Stimulated activated CD8-positive, alpha-beta memory T cell treated with anti-CD3 and anti-CD28 coated beads, Interleukin-12 subunit alpha, Interleukin-12 subunit beta, amount 100 ng/mL, for 4 hours (primary cell): Measurements from ENCODE around the gene UBE2B.
"Not testable (repeated sequence)": the region's sequence is repeated elsewhere in the genome, so short reads cannot be mapped to it uniquely, and the experiment has no call there.

Experiments
- DNase-seq: peaks from one replicate; pipeline ENCODE4 v3.0.0-alpha.2; 2020; ENCODE audit warnings: low read depth

Gene UBE2B

GRCh38 chr5:134398609-134399155 lies 27.3 kb downstream of the UBE2B start:
- DNase-seq = no peak

- DNase-seq = no peak
Measured at GRCh38 chr5:134403951-134404350, 32.6 kb downstream of the UBE2B start.

GRCh38 chr5:134406390-134406789 lies 35.0 kb downstream of the UBE2B start:
- no peak for DNase-seq

- no peak for DNase-seq
Measured at GRCh38 chr5:134409321-134409720, 38.0 kb downstream of the UBE2B start.

- no peak for DNase-seq
Measured at GRCh38 chr5:134410822-134411221, 39.5 kb downstream of the UBE2B start.

GRCh38 chr5:134411228-134411545 lies 39.8 kb downstream of the UBE2B start:
- DNase-seq = no peak

- DNase-seq = peak; percentile 83
Measured at GRCh38 chr5:134411546-134412266, 40.3 kb downstream of the UBE2B start, which contains the start of gene CDKN2AIPNL. CDKN2AIPNL (minus strand) TSS chr5:134411881; CDS start chr5:134411854, 27 bp downstream.

GRCh38 chr5:134413046-134413445 lies 41.7 kb downstream of the UBE2B start:
- no peak for DNase-seq

- no peak for DNase-seq
Measured at GRCh38 chr5:134417707-134418106, 46.3 kb downstream of the UBE2B start.

GRCh38 chr5:134418958-134419357 lies 47.6 kb downstream of the UBE2B start:
- DNase-seq = no peak

- no peak for DNase-seq
Measured at GRCh38 chr5:134420343-134420742, 49.0 kb downstream of the UBE2B start.

GRCh38 chr5:134421038-134421437 lies 49.7 kb downstream of the UBE2B start:
- DNase-seq = not testable (repeated sequence)

- no peak for DNase-seq
Measured at GRCh38 chr5:134422791-134423365, 51.5 kb downstream of the UBE2B start.

GRCh38 chr5:134423376-134423775 lies 52.0 kb downstream of the UBE2B start:
- no peak for DNase-seq

- no peak for DNase-seq
Measured at GRCh38 chr5:134426361-134426760, 55.0 kb downstream of the UBE2B start.

GRCh38 chr5:134427540-134428041 lies 56.2 kb downstream of the UBE2B start:
- no peak for DNase-seq

GRCh38 chr5:134430001-134430569 lies 58.7 kb downstream of the UBE2B start:
- DNase-seq = no peak

GRCh38 chr5:134432174-134432573 lies 60.8 kb downstream of the UBE2B start:
- no peak for DNase-seq

GRCh38 chr5:134432677-134433359 lies 61.4 kb downstream of the UBE2B start:
- DNase-seq = no peak

- DNase-seq = no peak
Measured at GRCh38 chr5:134435560-134435959, 64.2 kb downstream of the UBE2B start.

- peak; percentile 14 for DNase-seq
Measured at GRCh38 chr5:134436523-134437339, 65.4 kb downstream of the UBE2B start.
